ENCODE data around the gene SLC25A28. TPM values are rescaled to one million over a fixed set of nuclear protein-coding genes. Genes with fewer than 3 reads are reported as not detected.

The SLC25A28 gene
- total and polyA plus RNA-seq, 8 donors: 18.8 to 128 (median 26.9) TPM

DNA sequence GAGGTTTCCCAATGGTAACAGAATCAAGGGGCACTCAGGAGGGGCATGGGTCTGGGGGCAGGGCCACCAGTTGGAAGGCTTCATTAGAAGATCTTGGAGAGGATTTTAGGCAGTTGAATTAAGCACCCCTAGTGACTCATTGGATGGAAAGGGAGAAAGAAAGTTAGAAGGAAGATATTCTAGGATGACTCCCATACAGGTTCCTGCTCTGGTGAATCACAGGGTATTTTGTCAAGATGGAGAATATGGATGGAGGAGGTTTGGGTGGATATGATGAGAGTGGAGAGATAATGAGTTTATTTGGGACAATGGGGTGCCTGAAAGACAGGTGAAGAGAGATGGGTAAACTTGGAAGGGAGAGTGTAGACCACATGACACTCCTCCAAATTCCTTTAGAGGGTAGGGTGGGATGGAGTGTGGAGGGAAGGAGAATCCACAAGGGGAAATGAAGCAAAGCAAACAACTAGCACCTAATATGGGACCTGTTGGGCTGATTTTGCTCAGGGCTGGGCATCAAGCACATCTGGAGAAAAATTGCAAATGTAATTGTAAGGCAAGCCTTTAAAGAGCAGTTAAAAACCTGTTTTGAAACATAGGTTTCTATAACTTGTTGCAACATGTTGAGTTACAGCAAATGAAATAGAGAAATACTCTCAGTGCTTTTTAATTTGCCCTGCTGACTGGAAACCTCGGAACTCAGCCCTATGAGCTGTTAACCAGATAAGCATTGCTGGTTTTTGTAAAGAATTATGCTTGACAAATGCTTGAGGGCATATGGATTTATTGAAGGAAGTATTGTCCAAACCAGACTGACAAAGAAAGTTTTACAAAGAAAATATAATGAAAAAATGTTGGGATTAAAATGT lies 36.2 kb upstream of the SLC25A28 start:
- TF ChIP-seq, protein P1, sequence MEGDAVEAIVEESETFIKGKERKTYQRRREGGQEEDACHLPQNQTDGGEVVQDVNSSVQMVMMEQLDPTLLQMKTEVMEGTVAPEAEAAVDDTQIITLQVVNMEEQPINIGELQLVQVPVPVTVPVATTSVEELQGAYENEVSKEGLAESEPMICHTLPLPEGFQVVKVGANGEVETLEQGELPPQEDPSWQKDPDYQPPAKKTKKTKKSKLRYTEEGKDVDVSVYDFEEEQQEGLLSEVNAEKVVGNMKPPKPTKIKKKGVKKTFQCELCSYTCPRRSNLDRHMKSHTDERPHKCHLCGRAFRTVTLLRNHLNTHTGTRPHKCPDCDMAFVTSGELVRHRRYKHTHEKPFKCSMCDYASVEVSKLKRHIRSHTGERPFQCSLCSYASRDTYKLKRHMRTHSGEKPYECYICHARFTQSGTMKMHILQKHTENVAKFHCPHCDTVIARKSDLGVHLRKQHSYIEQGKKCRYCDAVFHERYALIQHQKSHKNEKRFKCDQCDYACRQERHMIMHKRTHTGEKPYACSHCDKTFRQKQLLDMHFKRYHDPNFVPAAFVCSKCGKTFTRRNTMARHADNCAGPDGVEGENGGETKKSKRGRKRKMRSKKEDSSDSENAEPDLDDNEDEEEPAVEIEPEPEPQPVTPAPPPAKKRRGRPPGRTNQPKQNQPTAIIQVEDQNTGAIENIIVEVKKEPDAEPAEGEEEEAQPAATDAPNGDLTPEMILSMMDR (IDR thresholded peaks at IDR 0.05): no peak
- ATAC-seq (no peak), FAIRE-seq (no peak), DNase-seq (no peak)
- Histone ChIP-seq H3K27me3 (no peaks in the 10 kb centered on the region), H3K4me1 (peaks cover 0 to 7% (median 0%) of the 10 kb centered on the region in 3 donors), H3K9me3 (no peaks in the 10 kb centered on the region), H3K36me3 (no peaks in the 10 kb centered on the region), H3K27ac (no peak overlapping the region), H3K4me3 (no peak overlapping the region)
- intact Hi-C loops (cut with DNase I): no loop called here
- WGBS, 2 donors: 0% methylated on average over 1 of the region's 1 CpG

- WGBS, 2 donors: 89 to 94% methylated on average over 9 of the region's 9 CpGs
- no peak for DNase-seq
- no peak overlapping the region for H3K4me3 ChIP-seq
- no peaks in the 10 kb centered on the region for H3K36me3 ChIP-seq
- no peak for ATAC-seq
- no peaks in the 10 kb centered on the region for H3K9me3 ChIP-seq
- FAIRE-seq: no peak
- intact Hi-C loops (cut with DNase I): no loop called here
- TF ChIP-seq, protein P1 (IDR thresholded peaks at IDR 0.05): no peak
- no peak overlapping the region for H3K27ac ChIP-seq
- H3K4me1 ChIP-seq: no peaks in the 10 kb centered on the region
- H3K27me3 ChIP-seq: no peaks in the 10 kb centered on the region
Measured at GRCh38 chr10:99654390-99655175, 34.3 kb upstream of the SLC25A28 start.

GRCh38 chr10:99652800-99653390 lies 32.7 kb upstream of the SLC25A28 start:
- H3K4me3 ChIP-seq: no peak overlapping the region
- intact Hi-C loops (cut with DNase I): no loop called here
- no peaks in the 10 kb centered on the region for H3K9me3 ChIP-seq
- FAIRE-seq (no peak), ATAC-seq (no peak), DNase-seq (no peak)
- H3K27ac ChIP-seq: no peak overlapping the region
- 90 to 93% methylated on average over 4 of the region's 4 CpGs for WGBS, 2 donors
- H3K4me1 ChIP-seq: no peaks in the 10 kb centered on the region
- H3K27me3 ChIP-seq: no peaks in the 10 kb centered on the region
- TF ChIP-seq, protein P1 (IDR thresholded peaks at IDR 0.05): no peak
- no peaks in the 10 kb centered on the region for H3K36me3 ChIP-seq

DNA sequence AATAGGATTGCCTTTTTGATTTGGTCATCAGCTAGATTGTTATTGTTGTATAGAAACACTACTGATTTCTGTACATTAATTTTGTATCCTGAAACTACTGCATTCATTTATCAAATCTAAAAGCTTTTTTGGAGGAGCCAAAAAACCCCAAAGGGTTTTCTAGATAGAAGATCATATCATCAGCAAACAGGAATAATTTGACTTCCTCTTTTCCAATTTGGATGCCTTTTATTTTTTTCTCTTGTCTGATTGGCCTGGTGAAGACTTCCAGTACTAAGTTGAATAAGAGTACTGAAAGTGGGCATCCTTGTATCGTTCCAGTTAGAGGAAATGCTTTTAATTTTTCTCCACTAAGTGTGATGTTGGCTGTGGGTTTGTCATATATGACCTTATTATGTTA lies 28.5 kb upstream of the SLC25A28 start:
- Histone ChIP-seq H3K4me1 (no peaks in the 10 kb centered on the region), H3K27me3 (no peaks in the 10 kb centered on the region), H3K9me3 (no peaks in the 10 kb centered on the region), H3K36me3 (no peaks in the 10 kb centered on the region), H3K27ac (no peak overlapping the region), H3K4me3 (no peak overlapping the region)
- no peak for FAIRE-seq
- 0% methylated on average over 1 of the region's 1 CpG for WGBS, 2 donors
- TF ChIP-seq, protein P1 (IDR thresholded peaks at IDR 0.05): no peak
- no peak for ATAC-seq
- intact Hi-C loops (cut with DNase I): no loop called here
- DNase-seq: no peak

Measured in pancreas (tissue), 10 donors.